HEK293T (cell line): ENCODE results near the gene IRF2BP1.

Source experiments
- CTCF ChIA-PET: fragments of 350-600 bp; formaldehyde crosslinking; extraction: SDS; loops from one replicate; lab custom pipeline; 2021; ENCODE audit warnings: antibody characterized with exemption, inconsistent platforms; lab: Yijun Ruan, JAX
- POLR2A ChIA-PET: fragments of 350-600 bp; formaldehyde crosslinking; extraction: SDS; loops from one replicate; lab custom pipeline; 2020; ENCODE audit warnings: antibody characterized with exemption, inconsistent platforms; lab: Yijun Ruan, JAX
- DNase-seq: peaks from one replicate; pipeline ENCODE4 v3.0.0; 2012; ENCODE audit warnings: mixed read lengths; ENCODE audit errors: extremely low spot score
- ARNT ChIP-seq: fragments of 450-650 bp; IDR thresholded peaks from 2 replicates; pipeline ENCODE4 v1.6.1; 2017; ENCODE audit warnings: mild to moderate bottlenecking
- BHLHE40 ChIP-seq: fragments of 450-650 bp; IDR thresholded peaks from 2 replicates; pipeline ENCODE4 v1.6.1; 2016; ENCODE audit warnings: mild to moderate bottlenecking, moderate library complexity, borderline replicate concordance
- CTBP1 ChIP-seq: fragments of 450-650 bp; IDR thresholded peaks from 2 replicates; pipeline ENCODE4 v1.6.1; 2016; ENCODE audit warnings: borderline replicate concordance
- ELF4 ChIP-seq: fragments of 450-650 bp; IDR thresholded peaks from 2 replicates; pipeline ENCODE4 v1.6.1; 2017; ENCODE audit warnings: antibody characterized with exemption
- FOXA1 ChIP-seq: fragments of 450-650 bp; IDR thresholded peaks from 2 replicates; pipeline ENCODE4 v1.6.1; 2016; ENCODE audit warnings: mild to moderate bottlenecking
- FOXK2 ChIP-seq: fragments of 450-650 bp; IDR thresholded peaks from 2 replicates; pipeline ENCODE4 v1.6.1; 2016; ENCODE audit warnings: mild to moderate bottlenecking
- FOXM1 ChIP-seq: fragments of 450-650 bp; IDR thresholded peaks from 2 replicates; pipeline ENCODE4 v1.6.1; 2017; ENCODE audit warnings: mild to moderate bottlenecking, borderline replicate concordance
- HDGF ChIP-seq: fragments of 450-650 bp; IDR thresholded peaks from 2 replicates; pipeline ENCODE4 v1.6.1; 2017; ENCODE audit warnings: antibody characterized with exemption, borderline replicate concordance
- L3MBTL2 ChIP-seq: fragments of 450-650 bp; conservative IDR thresholded peaks from 2 replicates; pipeline ENCODE4 v1.6.1; 2016; ENCODE audit warnings: mild to moderate bottlenecking
- LEF1 ChIP-seq: fragments of 450-650 bp; IDR thresholded peaks from 2 replicates; pipeline ENCODE4 v1.6.1; 2017; ENCODE audit warnings: mild to moderate bottlenecking, borderline replicate concordance
- NFRKB ChIP-seq: fragments of 450-650 bp; IDR thresholded peaks from 2 replicates; pipeline ENCODE4 v1.6.1; 2016; ENCODE audit warnings: mild to moderate bottlenecking, moderate library complexity
- PKNOX1 ChIP-seq: fragments of 450-650 bp; IDR thresholded peaks from 2 replicates; pipeline ENCODE4 v1.6.1; 2016
- SP1 ChIP-seq: fragments of 450-650 bp; IDR thresholded peaks from 2 replicates; pipeline ENCODE4 v1.6.1; 2017
- SUZ12 ChIP-seq: fragments of 450-650 bp; IDR thresholded peaks from 2 replicates; pipeline ENCODE4 v1.6.1; 2016; ENCODE audit warnings: mild to moderate bottlenecking
- TARDBP ChIP-seq: fragments of 450-650 bp; IDR thresholded peaks from 2 replicates; pipeline ENCODE4 v1.6.1; 2016
- ZNF384 ChIP-seq: fragments of 450-650 bp; IDR thresholded peaks from 2 replicates; pipeline ENCODE4 v1.6.1; 2016

Gene IRF2BP1

GRCh38 chr19:45885556-45886426, at the start of gene IRF2BP1:
IRF2BP1 (minus strand) TSS chr19:45886141; CDS start chr19:45885774, 367 bp downstream.
- TF ChIP-seq LEF1 (no peak), L3MBTL2 (peak; percentile 40; the same call in 1 of the 2 replicates), NFRKB (no peak), ELF4 (0 out of 2 replicates have a peak, but pooled peaks have one; percentile 9), FOXK2 (no peak), ZNF384 (no peak), BHLHE40 (no peak), FOXA1 (no peak), CTBP1 (no peak), ARNT (no peak), HDGF (no peak), SUZ12 (no peak), TARDBP (no peak), FOXM1 (0 out of 2 replicates have a peak, but pooled peaks have one; percentile 58), PKNOX1 (no peak), SP1 (no peak)
- DNase-seq: peak; percentile 83
- CTCF ChIA-PET: interaction anchor here (1.1 kb wide), 1 partner anchor 22 kb away, joined by 3 read pairs; the partner anchor contains the start of gene FOXA3
- POLR2A ChIA-PET: interaction anchor here (0.6 to 3.0 kb wide), 8 partner anchors 16 to 116 kb away, joined by 3 to 34 read pairs (median 4); partner anchors contain the start of genes CCDC61, FOXA3, MYPOP and SIX5

DNA sequence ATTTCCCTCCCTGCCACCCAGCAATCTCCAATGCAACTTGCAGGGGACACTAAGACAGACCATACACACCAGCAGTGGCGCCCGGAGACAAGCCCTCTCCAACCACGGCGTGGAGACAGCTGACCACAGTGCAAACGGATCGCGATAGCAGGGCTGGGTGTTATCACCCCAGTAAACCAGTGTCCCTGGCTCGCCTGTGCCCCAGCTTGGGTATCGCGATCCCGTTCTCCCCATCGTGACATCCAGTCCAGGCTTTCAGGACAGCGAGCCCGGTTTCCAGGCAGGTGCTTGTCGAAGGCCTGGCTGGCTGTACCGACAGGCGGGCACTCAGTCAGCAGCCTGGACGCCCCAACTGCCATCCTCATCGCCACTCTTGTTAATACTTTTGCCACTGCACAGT, 49.3 kb upstream of the IRF2BP1 start:
- ChIA-PET CTCF (no interaction called here), POLR2A (no interaction called here)
- DNase-seq: no peak
- TF ChIP-seq ELF4: no peak
- TF ChIP-seq PKNOX1: no peak
- TF ChIP-seq SUZ12: no peak
- TF ChIP-seq ARNT: no peak
- no peak for TF ChIP-seq TARDBP
- no peak for TF ChIP-seq L3MBTL2
- TF ChIP-seq ZNF384: no peak
- TF ChIP-seq BHLHE40: no peak
- TF ChIP-seq FOXA1: no peak
- TF ChIP-seq NFRKB: no peak
- no peak for TF ChIP-seq FOXK2
- TF ChIP-seq HDGF: no peak

GRCh38 chr19:45934551-45935230, 48.8 kb upstream of the IRF2BP1 start:
- POLR2A ChIA-PET: no interaction called here
- TF ChIP-seq FOXM1: no peak
- TF ChIP-seq SP1: peak; percentile 61; the same call in 1 of the 2 replicates
- DNase-seq: no peak
- CTCF ChIA-PET: interaction anchor here (1.1 kb wide), 1 partner anchor 13 kb away, joined by 3 read pairs; no protein-coding TSS in a partner anchor

DNA sequence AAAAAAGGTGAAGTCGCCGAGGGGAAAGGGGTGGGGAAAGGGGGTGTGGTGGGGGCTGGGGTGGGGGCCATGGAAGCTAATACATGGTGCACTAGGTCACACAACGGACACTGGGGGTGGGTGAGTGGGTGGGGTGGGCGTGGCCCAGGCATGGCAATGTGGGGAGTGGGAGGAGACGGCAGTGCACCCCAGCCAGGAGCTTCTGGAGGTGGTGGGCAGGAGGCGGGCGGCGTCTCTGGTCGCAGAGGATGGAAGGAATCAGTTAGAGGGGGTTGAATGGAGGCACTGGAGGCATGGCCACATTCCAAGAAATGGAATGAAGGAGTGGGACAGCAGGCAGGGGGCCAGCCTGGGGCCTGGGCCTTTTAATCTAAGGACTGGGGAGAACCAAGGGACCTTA, 47.8 kb upstream of the IRF2BP1 start:
- no peak for DNase-seq
- TF ChIP-seq ELF4 (no peak), L3MBTL2 (no peak), HDGF (no peak), SUZ12 (no peak), LEF1 (no peak), SP1 (no peak), FOXM1 (no peak), BHLHE40 (no peak), PKNOX1 (no peak), ZNF384 (no peak), NFRKB (no peak), FOXA1 (no peak), TARDBP (no peak), FOXK2 (no peak), ARNT (no peak), CTBP1 (no peak)
- ChIA-PET CTCF (interaction anchor here (1.1 kb wide), 1 partner anchor 14 kb away, joined by 3 read pairs; no protein-coding TSS in a partner anchor), POLR2A (no interaction called here)

DNA sequence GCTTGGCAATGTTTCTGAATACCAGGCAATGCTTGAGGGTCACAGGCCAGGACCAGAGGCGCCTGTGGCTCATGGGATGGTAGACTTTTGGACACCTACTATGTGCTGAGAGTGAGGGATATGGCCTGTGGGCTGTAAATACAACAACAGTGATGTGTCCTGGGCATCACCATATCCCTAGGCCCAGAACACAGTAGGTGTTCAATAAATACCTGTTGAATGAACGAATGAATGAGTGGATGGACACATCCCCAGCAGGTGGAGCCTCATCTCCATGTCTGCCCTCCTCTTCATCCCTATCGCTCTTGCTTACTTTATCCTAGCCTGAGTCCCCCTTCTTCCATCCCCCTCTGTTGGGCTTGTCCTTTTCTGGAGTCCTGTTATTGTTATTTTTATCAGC, 45.1 kb upstream of the IRF2BP1 start:
- DNase-seq: no peak
- CTCF ChIA-PET: no interaction called here
- POLR2A ChIA-PET: no interaction called here
- TF ChIP-seq ARNT: no peak
- no peak for TF ChIP-seq BHLHE40
- TF ChIP-seq ELF4: no peak
- no peak for TF ChIP-seq PKNOX1
- TF ChIP-seq TARDBP: no peak
- TF ChIP-seq SUZ12: no peak
- no peak for TF ChIP-seq LEF1
- TF ChIP-seq ZNF384: no peak
- no peak for TF ChIP-seq SP1
- no peak for TF ChIP-seq NFRKB
- no peak for TF ChIP-seq FOXK2
- TF ChIP-seq L3MBTL2: no peak
- no peak for TF ChIP-seq FOXA1
- no peak for TF ChIP-seq CTBP1
- no peak for TF ChIP-seq FOXM1
- no peak for TF ChIP-seq HDGF
